ENCODE data around the gene LSMEM2.
A peak's percentile ranks its signal among the peaks of the same experiment; 100 is the strongest.

LSMEM2 gene

GRCh38 chr3:50322386-50323091, 43.7 kb downstream of the LSMEM2 start, which contains the start of gene HYAL2:
Gene HYAL2, minus strand, starts transcription at chr3:50322745. Its CDS starts 2,256 bp downstream, at chr3:50320489.
- Histone ChIP-seq H3K9me3 (ENCODE audit: control extremely low read depth in 1 of 5, control insufficient read depth in 4 of 5, insufficient read depth in 2 of 5, low read depth in 1 of 5, low read length in 4 of 5) (no peaks in the 10 kb centered on the region), H3K4me1 (ENCODE audit: control extremely low read depth in 1 of 4, control insufficient read depth in 4 of 4, insufficient read depth in 4 of 4, low read length in 3 of 4) (peaks cover 2 to 85% (median 65%) of the 10 kb centered on the region in 4 experiments), H3K27me3 (replicated peaks in 2 of 5; ENCODE audit: control insufficient read depth in 4 of 5, insufficient read depth in 5 of 5, low read length in 4 of 5) (no peaks in the 10 kb centered on the region), H3K4me3 (ENCODE audit: control insufficient read depth in 1 of 7, extremely low read depth in 1 of 7, insufficient read depth in 4 of 7, low read depth in 2 of 7, low read length in 6 of 7) (peak within 1 kb of the TSS; percentile 69 to 88 (median 82)), H3K36me3 (ENCODE audit: control insufficient read depth in 4 of 4, insufficient read depth in 4 of 4, low read length in 3 of 4) (peaks cover 0 to 33% (median 15%) of the 10 kb centered on the region in 4 experiments), H3K27ac (ENCODE audit: insufficient read depth in 1 of 2, low read depth in 1 of 2, low read length in 2 of 2, poor library complexity in 1 of 2, severe bottlenecking in 2 of 2) (peak within 1 kb of the TSS; percentile 98 to 99)
- ChIA-PET POLR2A (interaction anchor here (1.6 kb wide), 1 partner anchor 15 kb away, joined by 3 read pairs; no protein-coding TSS in a partner anchor), CTCF (interaction anchor here (0.5 to 11.6 kb wide), 10 partner anchors 12 to 131 kb away, joined by 3 to 105 read pairs (median 8); partner anchors contain the start of genes GNAT1, HYAL1, HYAL3 and NAA80)
- DNase-seq: no peak
- WGBS (ENCODE audit: insufficient coverage): 80% methylated on average over 20 of the region's 31 CpGs

DNA sequence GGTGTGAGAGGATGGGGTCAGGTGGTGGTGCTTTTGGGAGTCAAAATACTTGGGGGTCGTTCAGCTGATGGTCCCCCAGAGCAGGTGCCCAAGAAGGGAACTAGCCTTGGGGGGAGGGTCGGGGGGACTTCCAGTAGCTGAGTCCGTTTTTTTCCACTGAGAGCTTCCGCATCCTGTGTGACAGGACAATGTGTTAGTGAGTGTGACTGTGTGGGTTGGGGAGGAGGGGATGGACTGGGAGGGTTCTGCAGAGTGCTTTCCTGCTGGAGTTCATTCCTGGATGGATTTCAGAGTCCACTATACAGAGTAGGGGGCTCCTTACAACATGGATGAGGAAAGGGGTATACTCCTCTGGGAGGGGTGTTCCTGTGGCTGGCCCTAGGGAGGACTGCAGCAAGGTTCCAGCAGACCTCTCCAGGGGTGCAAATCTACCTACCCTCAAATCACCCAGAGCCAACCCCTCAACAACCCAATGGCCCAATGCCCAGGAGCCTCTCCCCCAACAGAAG, 44.3 kb downstream of the LSMEM2 start:
- no peak overlapping the region for H3K27ac ChIP-seq (ENCODE audit: insufficient read depth in 1 of 2, low read depth in 1 of 2, low read length in 2 of 2, poor library complexity in 1 of 2, severe bottlenecking in 2 of 2)
- POLR2A ChIA-PET: interaction anchor here (1.6 kb wide), 1 partner anchor 14 kb away, joined by 3 read pairs; no protein-coding TSS in a partner anchor
- H3K4me1 ChIP-seq (ENCODE audit: control extremely low read depth in 1 of 4, control insufficient read depth in 4 of 4, insufficient read depth in 4 of 4, low read length in 3 of 4): peaks cover 0 to 81% (median 62%) of the 10 kb centered on the region in 4 experiments
- H3K36me3 ChIP-seq (ENCODE audit: control insufficient read depth in 4 of 4, insufficient read depth in 4 of 4, low read length in 3 of 4): peaks cover 0 to 28% (median 12%) of the 10 kb centered on the region in 4 experiments
- H3K4me3 ChIP-seq (ENCODE audit: control insufficient read depth in 1 of 7, extremely low read depth in 1 of 7, insufficient read depth in 4 of 7, low read depth in 2 of 7, low read length in 6 of 7): peak overlapping the region in 1 of 7 experiments; percentile 19
- no peaks in the 10 kb centered on the region for H3K27me3 ChIP-seq (replicated peaks in 2 of 5; ENCODE audit: control insufficient read depth in 4 of 5, insufficient read depth in 5 of 5, low read length in 4 of 5)
- H3K9me3 ChIP-seq (ENCODE audit: control extremely low read depth in 1 of 5, control insufficient read depth in 4 of 5, insufficient read depth in 2 of 5, low read depth in 1 of 5, low read length in 4 of 5): no peaks in the 10 kb centered on the region
- CTCF ChIA-PET: interaction anchor here (0.5 to 11.6 kb wide), 15 partner anchors 9 to 131 kb away, joined by 3 to 105 read pairs (median 10); partner anchors contain the start of genes GNAT1, HYAL1, HYAL3 and NAA80
- peak in 1 of 3 donors; percentile 42 for DNase-seq
- WGBS (ENCODE audit: insufficient coverage): 83% methylated on average over 2 of the region's 4 CpGs

DNA sequence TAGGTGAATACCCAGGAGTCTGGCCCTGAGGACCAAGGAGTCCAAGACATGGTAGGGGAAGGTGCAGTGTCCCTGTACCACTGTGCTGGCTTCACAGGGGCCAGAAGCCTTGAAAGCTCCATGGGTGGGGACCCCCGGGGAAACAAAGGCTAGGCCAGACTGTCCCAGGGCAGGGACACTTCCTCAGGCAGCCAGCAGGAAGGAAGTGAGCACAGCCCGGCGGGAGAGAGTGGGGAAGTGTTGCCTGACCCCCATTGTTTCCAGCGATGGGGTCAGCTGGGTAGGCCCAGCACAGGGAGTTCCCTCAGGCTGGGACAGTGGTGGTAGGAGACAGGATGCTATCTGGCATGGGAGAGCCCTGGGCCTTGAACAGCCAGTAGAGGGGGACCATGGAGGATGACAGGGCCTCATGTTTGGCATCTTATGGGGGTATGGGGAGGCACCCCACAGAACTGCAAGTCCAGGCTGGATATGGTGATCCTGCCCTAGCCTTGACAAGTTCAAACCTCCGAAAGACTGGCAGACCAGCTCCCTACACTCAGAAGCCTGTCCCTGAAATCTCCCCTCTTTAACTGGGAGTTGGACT, 44.8 kb downstream of the LSMEM2 start:
- peaks cover 0 to 81% (median 63%) of the 10 kb centered on the region in 4 experiments for H3K4me1 ChIP-seq (ENCODE audit: control extremely low read depth in 1 of 4, control insufficient read depth in 4 of 4, insufficient read depth in 4 of 4, low read length in 3 of 4)
- no peak overlapping the region for H3K4me3 ChIP-seq (ENCODE audit: control insufficient read depth in 1 of 7, extremely low read depth in 1 of 7, insufficient read depth in 4 of 7, low read depth in 2 of 7, low read length in 6 of 7)
- CTCF ChIA-PET: interaction anchor here (0.7 to 11.6 kb wide), 24 partner anchors 9 to 201 kb away, joined by 3 to 105 read pairs (median 6); partner anchors contain the start of genes GNAT1, HYAL1, HYAL3 and IFRD2
- no peaks in the 10 kb centered on the region for H3K9me3 ChIP-seq (ENCODE audit: control extremely low read depth in 1 of 5, control insufficient read depth in 4 of 5, insufficient read depth in 2 of 5, low read depth in 1 of 5, low read length in 4 of 5)
- POLR2A ChIA-PET: interaction anchor here (1.6 kb wide), 1 partner anchor 14 kb away, joined by 3 read pairs; no protein-coding TSS in a partner anchor
- H3K27ac ChIP-seq (ENCODE audit: insufficient read depth in 1 of 2, low read depth in 1 of 2, low read length in 2 of 2, poor library complexity in 1 of 2, severe bottlenecking in 2 of 2): no peak overlapping the region
- H3K36me3 ChIP-seq (ENCODE audit: control insufficient read depth in 4 of 4, insufficient read depth in 4 of 4, low read length in 3 of 4): peaks cover 0 to 23% (median 12%) of the 10 kb centered on the region in 4 experiments
- WGBS (ENCODE audit: insufficient coverage): 35% methylated on average over 4 of the region's 5 CpGs
- DNase-seq: no peak
- no peaks in the 10 kb centered on the region for H3K27me3 ChIP-seq (replicated peaks in 2 of 5; ENCODE audit: control insufficient read depth in 4 of 5, insufficient read depth in 5 of 5, low read length in 4 of 5)

DNA sequence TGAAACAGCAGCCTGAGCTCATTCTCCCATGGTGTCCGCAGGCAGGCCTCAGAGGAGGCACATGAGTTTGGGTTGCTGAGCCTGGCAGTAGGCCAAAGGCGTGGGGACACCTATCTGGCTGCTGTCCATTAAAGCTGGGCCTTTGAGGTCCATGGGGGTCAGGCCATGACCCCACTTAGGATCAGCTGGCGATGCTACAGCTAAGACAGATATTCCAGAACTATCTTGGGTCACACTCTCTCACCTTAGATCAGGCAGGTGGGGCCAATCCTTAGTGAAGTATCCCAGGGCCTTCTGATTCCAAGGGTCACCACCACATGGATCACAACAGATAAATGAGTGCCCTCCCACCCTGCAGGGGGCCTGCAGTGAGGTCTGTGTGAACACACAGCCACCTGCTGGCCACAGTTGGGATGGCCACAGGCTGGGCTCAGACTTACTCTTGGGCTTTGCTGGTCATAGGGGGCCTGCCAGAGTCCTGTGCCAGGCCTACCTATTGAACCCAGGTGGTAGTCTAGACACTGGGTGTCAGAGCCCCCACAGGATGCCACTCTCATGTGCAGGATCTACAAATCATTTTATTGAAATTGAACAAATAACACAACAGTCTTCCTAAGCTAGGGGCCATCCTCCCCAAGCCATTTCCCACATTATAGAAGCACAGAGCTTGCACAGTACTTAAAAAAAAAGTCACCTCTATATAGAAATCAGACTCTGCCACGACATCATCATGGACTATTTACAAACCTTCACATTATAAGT, 45.6 kb downstream of the LSMEM2 start:
- WGBS (ENCODE audit: insufficient coverage): 67% methylated on average over 2 of the region's 4 CpGs
- POLR2A ChIA-PET: no interaction called here

GRCh38 chr3:50325113-50325480, 46.2 kb downstream of the LSMEM2 start:
- H3K27ac ChIP-seq (ENCODE audit: insufficient read depth in 1 of 2, low read depth in 1 of 2, low read length in 2 of 2, poor library complexity in 1 of 2, severe bottlenecking in 2 of 2): no peak overlapping the region
- no peak for DNase-seq
- H3K4me1 ChIP-seq (ENCODE audit: control extremely low read depth in 1 of 4, control insufficient read depth in 4 of 4, insufficient read depth in 4 of 4, low read length in 3 of 4): peaks cover 0 to 69% (median 50%) of the 10 kb centered on the region in 4 experiments
- no peaks in the 10 kb centered on the region for H3K27me3 ChIP-seq (replicated peaks in 2 of 5; ENCODE audit: control insufficient read depth in 4 of 5, insufficient read depth in 5 of 5, low read length in 4 of 5)
- 100% methylated on average over 1 of the region's 2 CpGs for WGBS (ENCODE audit: insufficient coverage)
- no peaks in the 10 kb centered on the region for H3K9me3 ChIP-seq (ENCODE audit: control extremely low read depth in 1 of 5, control insufficient read depth in 4 of 5, insufficient read depth in 2 of 5, low read depth in 1 of 5, low read length in 4 of 5)
- H3K36me3 ChIP-seq (ENCODE audit: control insufficient read depth in 4 of 4, insufficient read depth in 4 of 4, low read length in 3 of 4): peaks cover 3 to 21% (median 19%) of the 10 kb centered on the region in 4 experiments
- ChIA-PET CTCF (interaction anchor here (0.8 to 11.6 kb wide), 15 partner anchors 9 to 134 kb away, joined by 3 to 105 read pairs (median 8); partner anchors contain the start of genes GNAT1, HYAL1, HYAL3 and IFRD2), POLR2A (no interaction called here)
- H3K4me3 ChIP-seq (ENCODE audit: control insufficient read depth in 1 of 7, extremely low read depth in 1 of 7, insufficient read depth in 4 of 7, low read depth in 2 of 7, low read length in 6 of 7): no peak overlapping the region

More for the DNA sequence above, 45.6 kb downstream of the LSMEM2 start:
- peak; percentile 72 to 81 (median 80) for DNase-seq
- H3K27ac ChIP-seq (ENCODE audit: insufficient read depth in 1 of 2, low read depth in 1 of 2, low read length in 2 of 2, poor library complexity in 1 of 2, severe bottlenecking in 2 of 2): no peak overlapping the region
- H3K9me3 ChIP-seq (ENCODE audit: control extremely low read depth in 1 of 5, control insufficient read depth in 4 of 5, insufficient read depth in 2 of 5, low read depth in 1 of 5, low read length in 4 of 5): no peaks in the 10 kb centered on the region
- CTCF ChIA-PET: interaction anchor here (0.7 to 11.6 kb wide), 26 partner anchors 10 to 202 kb away, joined by 3 to 105 read pairs (median 6); partner anchors contain the start of genes GNAT1, HYAL1, HYAL3 and IFRD2
- H3K4me3 ChIP-seq (ENCODE audit: control insufficient read depth in 1 of 7, extremely low read depth in 1 of 7, insufficient read depth in 4 of 7, low read depth in 2 of 7, low read length in 6 of 7): no peak overlapping the region
- peaks cover 0 to 75% (median 56%) of the 10 kb centered on the region in 4 experiments for H3K4me1 ChIP-seq (ENCODE audit: control extremely low read depth in 1 of 4, control insufficient read depth in 4 of 4, insufficient read depth in 4 of 4, low read length in 3 of 4)
- no peaks in the 10 kb centered on the region for H3K27me3 ChIP-seq (replicated peaks in 2 of 5; ENCODE audit: control insufficient read depth in 4 of 5, insufficient read depth in 5 of 5, low read length in 4 of 5)
- peaks cover 3 to 18% (median 14%) of the 10 kb centered on the region in 4 experiments for H3K36me3 ChIP-seq (ENCODE audit: control insufficient read depth in 4 of 4, insufficient read depth in 4 of 4, low read length in 3 of 4)

GRCh38 chr3:50325497-50326181, 46.8 kb downstream of the LSMEM2 start:
- H3K4me1 ChIP-seq (ENCODE audit: control extremely low read depth in 1 of 4, control insufficient read depth in 4 of 4, insufficient read depth in 4 of 4, low read length in 3 of 4): peaks cover 0 to 64% (median 45%) of the 10 kb centered on the region in 4 experiments
- no peak for DNase-seq
- H3K9me3 ChIP-seq (ENCODE audit: control extremely low read depth in 1 of 5, control insufficient read depth in 4 of 5, insufficient read depth in 2 of 5, low read depth in 1 of 5, low read length in 4 of 5): no peaks in the 10 kb centered on the region
- 76% methylated on average over 7 of the region's 11 CpGs for WGBS (ENCODE audit: insufficient coverage)
- ChIA-PET CTCF (interaction anchor here (1.2 to 11.6 kb wide), 11 partner anchors 8 to 72 kb away, joined by 3 to 105 read pairs (median 8); partner anchors contain the start of genes HYAL1 and IFRD2), POLR2A (no interaction called here)
- H3K27me3 ChIP-seq (replicated peaks in 2 of 5; ENCODE audit: control insufficient read depth in 4 of 5, insufficient read depth in 5 of 5, low read length in 4 of 5): no peaks in the 10 kb centered on the region
- H3K36me3 ChIP-seq (ENCODE audit: control insufficient read depth in 4 of 4, insufficient read depth in 4 of 4, low read length in 3 of 4): peaks cover 3 to 26% (median 22%) of the 10 kb centered on the region in 4 experiments
- no peak overlapping the region for H3K4me3 ChIP-seq (ENCODE audit: control insufficient read depth in 1 of 7, extremely low read depth in 1 of 7, insufficient read depth in 4 of 7, low read depth in 2 of 7, low read length in 6 of 7)
- H3K27ac ChIP-seq (ENCODE audit: insufficient read depth in 1 of 2, low read depth in 1 of 2, low read length in 2 of 2, poor library complexity in 1 of 2, severe bottlenecking in 2 of 2): peak overlapping the region in 1 of 2 experiments; percentile 0
